AG04450 (cell line): ENCODE data around the gene RBBP4. TPM values are rescaled to one million over a fixed set of nuclear protein-coding genes. Genes with fewer than 3 reads are reported as not detected.
A peak's percentile ranks its signal among the peaks of the same experiment; 100 is the strongest.
"Not testable (repeated sequence)": the region's sequence is repeated elsewhere in the genome, so short reads cannot be mapped to it uniquely, and the experiment has no call there.

Experiments
- CTCF ChIA-PET: fragments of 300-600, 350-600 bp; formaldehyde crosslinking; extraction: SDS; loops from one replicate; lab custom pipeline; 2022; ENCODE audit warnings: antibody characterized with exemption, inconsistent platforms; lab: Charles Lee
- POLR2A ChIA-PET: fragments of 350-600 bp; formaldehyde crosslinking; extraction: SDS; loops from one replicate; lab custom pipeline; 2021; ENCODE audit warnings: antibody characterized with exemption, inconsistent platforms; lab: Yijun Ruan, JAX
- DNase-seq: peaks from one replicate; pipeline ENCODE4 v3.0.0-alpha.2; 2011; ENCODE audit warnings: low read depth, low spot score
- H3K27ac ChIP-seq: one replicate; pipeline ENCODE4 v1.5.1; 2012; ENCODE audit warnings: low read depth, low read length, control low read depth
- H3K27me3 ChIP-seq: one replicate; pipeline ENCODE4 v1.6.0; 2012; ENCODE audit warnings: low read length; ENCODE audit not compliant: control insufficient read depth, insufficient read depth
- H3K4me3 ChIP-seq: 2 replicates; pipeline ENCODE4 v1.5.1; 2011; ENCODE audit warnings: mild to moderate bottlenecking, low read depth, low read length, control low read depth
- H3K9me3 ChIP-seq: 2 replicates; pipeline ENCODE4 v1.5.1; 2012; ENCODE audit warnings: low read length; ENCODE audit not compliant: control insufficient read depth, insufficient read depth
- CTCF ChIP-seq: IDR thresholded peaks from 2 replicates; pipeline ENCODE4 v1.5.1; 2011; ENCODE audit warnings: low read depth, low read length, control low read depth, inconsistent platforms
- polyA plus RNA-seq: library from polyadenylated mRNA; depleted of rRNA; stranded (reverse); fragments of >200 nt; gene quantifications from 2 replicates; pipeline ENCODE4 v1.2.3, GENCODE V29; 2011

Gene RBBP4
- polyA plus RNA-seq, 1 experiment: 154 TPM

DNA sequence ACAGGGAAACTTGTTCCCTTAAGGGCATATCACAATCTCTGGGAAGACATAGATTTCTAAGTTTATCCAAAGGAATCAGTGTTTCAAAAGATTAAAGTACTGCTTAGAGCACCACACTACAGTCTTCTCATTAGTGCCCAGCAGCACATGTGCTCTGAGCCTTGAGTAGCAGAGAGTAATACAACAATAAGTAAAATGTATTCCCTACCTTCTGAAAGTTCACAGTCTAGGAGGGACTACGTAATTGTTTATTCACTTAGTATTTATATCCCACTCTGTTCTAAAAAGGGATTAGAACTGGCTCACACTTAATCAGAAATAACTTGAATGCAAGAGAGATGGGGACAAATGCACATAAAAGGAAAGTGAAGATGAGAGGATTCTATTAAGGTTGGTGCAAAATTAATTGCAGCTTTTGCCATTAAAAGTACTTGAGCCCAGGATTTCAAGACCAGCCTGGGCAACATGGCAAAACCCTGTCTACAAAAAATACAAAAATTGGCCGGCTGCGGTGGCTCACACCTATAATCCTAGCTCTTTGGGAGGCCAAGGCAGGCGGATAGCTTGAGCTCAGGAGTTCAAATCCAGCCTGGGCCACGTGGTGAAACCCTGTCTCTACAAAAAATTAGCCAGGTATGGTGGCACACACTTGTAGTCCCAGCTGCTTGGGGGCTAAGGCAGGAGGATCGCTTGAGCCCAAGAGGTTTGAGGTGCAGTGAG, 42.6 kb downstream of the RBBP4 start:
- Histone ChIP-seq H3K9me3 (peaks cover 5% of the 10 kb centered on the region; the same call in 1 of the 2 replicates), H3K4me3 (no peak overlapping the region), H3K27me3 (no peaks in the 10 kb centered on the region), H3K27ac (no peak overlapping the region)
- CTCF ChIA-PET: interaction anchor here (0.5 kb wide), 1 partner anchor 45 kb away, joined by 5 read pairs; no protein-coding TSS in a partner anchor
- no peak for DNase-seq
- POLR2A ChIA-PET: interaction anchor here (0.7 to 1.0 kb wide), 2 partner anchors 9 to 10 kb away, joined by 3 to 7 read pairs; partner anchors contain the start of gene SYNC
- TF ChIP-seq CTCF: no peak

DNA sequence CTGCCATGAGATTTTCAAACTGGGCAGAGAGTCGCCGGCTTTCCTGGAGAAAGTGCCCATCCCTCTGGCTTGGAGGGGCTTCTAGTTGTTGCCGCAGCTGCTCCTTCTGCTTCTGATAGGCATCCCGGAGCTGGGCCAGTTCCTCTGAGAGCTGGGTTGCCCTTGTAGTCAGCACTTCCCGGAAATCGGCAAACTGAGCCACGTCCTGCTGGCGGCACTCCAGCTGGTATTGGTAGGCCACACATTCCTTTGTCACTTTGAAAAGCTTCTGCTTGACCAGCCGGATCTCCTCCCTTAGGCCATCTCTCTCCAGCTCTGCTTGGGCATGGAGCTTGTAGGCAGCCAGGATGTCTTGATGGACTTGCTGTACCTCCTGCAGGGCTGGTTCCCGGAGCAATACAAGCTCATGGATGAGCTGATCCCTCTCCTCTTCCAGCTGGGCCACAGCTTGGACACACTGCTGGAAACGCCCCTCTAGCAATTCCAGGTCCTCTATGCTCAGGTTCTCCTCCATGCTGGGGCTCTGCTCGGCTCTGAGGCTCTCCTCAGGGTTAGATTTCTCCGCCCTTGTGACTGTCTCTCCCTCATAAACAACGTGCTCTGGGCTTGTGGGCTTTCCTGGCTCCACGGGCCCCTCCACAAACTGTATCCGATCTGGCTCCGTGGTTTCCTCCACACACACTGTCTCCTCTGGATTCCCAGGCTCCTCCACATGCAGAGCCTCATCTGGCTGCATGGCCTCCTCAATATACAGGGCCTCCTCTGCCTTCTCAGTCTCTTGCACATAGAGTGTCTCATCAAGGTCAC, 44.3 kb downstream of the RBBP4 start:
- ChIA-PET POLR2A (interaction anchor here (1.9 kb wide), 1 partner anchor 9 kb away, joined by 13 read pairs; no protein-coding TSS in a partner anchor), CTCF (interaction anchor here (0.8 kb wide), 1 partner anchor 17 kb away, joined by 3 read pairs; no protein-coding TSS in a partner anchor)
- Histone ChIP-seq H3K9me3 (peaks cover 5% of the 10 kb centered on the region; the same call in 1 of the 2 replicates), H3K27ac (no peak overlapping the region), H3K27me3 (no peaks in the 10 kb centered on the region), H3K4me3 (no peak overlapping the region)
- TF ChIP-seq CTCF: no peak
- no peak for DNase-seq

DNA sequence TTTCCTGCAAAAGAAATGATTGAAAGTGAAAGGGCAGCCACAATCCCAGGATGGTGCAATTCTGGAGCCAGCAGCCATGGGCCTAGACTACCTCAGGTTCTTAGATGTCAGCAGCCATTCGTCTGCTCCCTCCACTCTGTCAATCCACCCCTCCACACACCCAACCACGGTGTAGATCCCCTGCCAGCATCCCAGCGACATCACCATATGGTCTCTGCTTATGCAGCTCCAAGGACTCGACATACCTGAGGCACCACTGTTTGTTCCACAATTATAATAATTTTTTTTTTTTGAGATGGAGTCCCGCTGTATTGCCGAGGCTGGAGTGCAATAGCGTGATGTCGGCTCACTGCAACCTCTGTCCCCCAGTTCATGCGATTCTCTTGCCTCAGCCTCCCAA, 45.0 kb downstream of the RBBP4 start:
- Histone ChIP-seq H3K27ac (peak overlapping the region; percentile 21), H3K4me3 (no peak overlapping the region), H3K27me3 (no peaks in the 10 kb centered on the region), H3K9me3 (peaks cover 5% of the 10 kb centered on the region; the same call in 1 of the 2 replicates)
- POLR2A ChIA-PET: interaction anchor here (1.9 kb wide), 1 partner anchor 8 kb away, joined by 13 read pairs; no protein-coding TSS in a partner anchor
- CTCF ChIA-PET: no interaction called here
- no peak for DNase-seq
- TF ChIP-seq CTCF: no peak

DNA sequence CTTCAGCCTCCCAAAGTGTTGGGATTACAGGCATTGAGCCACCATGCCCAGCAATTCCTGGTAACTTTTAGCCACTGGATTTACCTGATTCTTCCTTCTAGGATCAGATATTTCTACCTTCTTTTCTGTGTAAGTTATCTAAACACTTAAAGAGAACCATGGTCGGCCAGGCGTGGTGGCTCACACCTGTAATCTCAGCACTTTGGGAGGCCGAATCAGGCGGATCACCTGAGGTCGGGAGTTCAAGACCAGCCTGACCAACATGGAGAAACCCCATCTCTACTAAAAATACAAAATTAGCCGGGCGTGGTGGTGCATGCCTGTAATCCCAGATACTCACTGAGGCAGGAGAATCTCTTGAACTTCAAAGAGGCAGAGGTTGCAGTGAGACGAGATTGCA, 46.0 kb downstream of the RBBP4 start:
- H3K9me3 ChIP-seq, H3K4me3 ChIP-seq, POLR2A ChIA-PET, DNase-seq, H3K27ac ChIP-seq, H3K27me3 ChIP-seq: not testable (repeated sequence)
- CTCF ChIA-PET: interaction anchor here (1.2 kb wide), 1 partner anchor 76 kb away, joined by 4 read pairs; no protein-coding TSS in a partner anchor

- POLR2A ChIA-PET: interaction anchor here (0.6 to 4.2 kb wide), 6 partner anchors 13 to 71 kb away, joined by 3 to 40 read pairs (median 6); partner anchors contain the start of gene RBBP4
- Histone ChIP-seq H3K27me3 (no peaks in the 10 kb centered on the region), H3K27ac (peak overlapping the region; percentile 61), H3K4me3 (peak overlapping the region; percentile 81), H3K9me3 (peaks cover 4% of the 10 kb centered on the region)
- TF ChIP-seq CTCF: no peak
- DNase-seq: no peak
- CTCF ChIA-PET: interaction anchor here (0.8 to 1.1 kb wide), 2 partner anchors 11 to 73 kb away, joined by 4 to 6 read pairs; no protein-coding TSS in a partner anchor
These were observed 50.5 kb downstream of the RBBP4 start for GRCh38 chr1:32701421-32701911.
